WTC11 (cell line): ENCODE measurements around the gene KLHL14.

ENCODE experiments used
- CREM ChIP-seq: sonication (generic); formaldehyde crosslinking; IDR thresholded peaks from 2 replicates; pipeline ENCODE4 v1.8.1; 2022; ENCODE audit warnings: mild to moderate bottlenecking, missing genetic modification reagents, moderate library complexity
- FOXK1 ChIP-seq: sonication (generic); formaldehyde crosslinking; IDR thresholded peaks from 2 replicates; pipeline ENCODE4 v1.8.0; 2022; ENCODE audit warnings: mild to moderate bottlenecking, moderate library complexity, missing genetic modification reagents
- FOXP1 ChIP-seq: sonication (generic); formaldehyde crosslinking; IDR thresholded peaks from 2 replicates; pipeline ENCODE4 v1.8.0; 2022; ENCODE audit warnings: missing genetic modification reagents, mild to moderate bottlenecking, moderate library complexity, borderline replicate concordance
- SMAD3 ChIP-seq: sonication (generic); formaldehyde crosslinking; IDR thresholded peaks from 2 replicates; pipeline ENCODE4 v1.8.0; 2022; ENCODE audit warnings: missing genetic modification reagents, mild to moderate bottlenecking, borderline replicate concordance
- TCF7 ChIP-seq: sonication (generic); formaldehyde crosslinking; IDR thresholded peaks from 2 replicates; pipeline ENCODE4 v1.8.0; 2022; ENCODE audit warnings: mild to moderate bottlenecking, low read depth, missing genetic modification reagents, moderate library complexity
- TP53 ChIP-seq: sonication (generic); formaldehyde crosslinking; IDR thresholded peaks from 2 replicates; pipeline ENCODE4 v1.8.1; 2023; ENCODE audit warnings: mild to moderate bottlenecking, missing genetic modification reagents
- TF ChIP-seq, protein P1 (sequence below): sonication (generic); formaldehyde crosslinking; IDR thresholded peaks from 2 replicates; pipeline ENCODE4 v1.8.1; 2023; ENCODE audit warnings: mild to moderate bottlenecking, missing genetic modification reagents, moderate library complexity
- TF ChIP-seq, protein P2 (sequence below): fragments of 200-600 bp; IDR thresholded peaks from 2 replicates; pipeline ENCODE4 v1.8.0; 2022; ENCODE audit warnings: antibody characterized with exemption
- TF ChIP-seq, protein P3 (sequence below): sonication (generic); formaldehyde crosslinking; IDR thresholded peaks from 2 replicates; pipeline ENCODE4 v1.8.1; 2023; ENCODE audit warnings: mild to moderate bottlenecking, missing genetic modification reagents, moderate library complexity
- TF ChIP-seq, protein P4 (sequence below): sonication (generic); formaldehyde crosslinking; IDR thresholded peaks from 2 replicates; pipeline ENCODE4 v1.8.1; 2023; ENCODE audit warnings: mild to moderate bottlenecking, missing genetic modification reagents, borderline replicate concordance
- TF ChIP-seq, protein P5 (sequence below): sonication (generic); formaldehyde crosslinking; IDR thresholded peaks from 2 replicates; pipeline ENCODE4 v1.8.0; 2023; ENCODE audit warnings: missing genetic modification reagents

DNA sequence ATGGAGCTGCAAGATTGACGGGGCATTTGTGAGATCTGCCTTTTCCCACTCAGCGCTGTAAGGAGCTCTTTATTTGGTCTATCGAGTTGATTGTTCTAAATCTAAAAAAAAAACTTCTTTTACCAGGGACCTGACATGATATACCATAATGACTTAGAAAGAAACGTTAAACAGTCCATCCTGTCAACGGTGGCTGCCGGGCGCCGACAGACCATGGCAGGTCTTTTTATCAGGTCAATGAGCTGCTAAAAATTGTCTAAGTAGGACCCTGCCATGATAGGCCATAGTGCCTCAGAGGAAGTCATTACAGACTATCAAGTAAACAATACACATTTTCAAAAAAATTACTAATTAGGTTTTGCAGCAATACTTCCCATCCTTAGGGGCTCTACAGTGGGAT is 87.9 kb downstream of the KLHL14 start:
- TF ChIP-seq, protein P1, sequence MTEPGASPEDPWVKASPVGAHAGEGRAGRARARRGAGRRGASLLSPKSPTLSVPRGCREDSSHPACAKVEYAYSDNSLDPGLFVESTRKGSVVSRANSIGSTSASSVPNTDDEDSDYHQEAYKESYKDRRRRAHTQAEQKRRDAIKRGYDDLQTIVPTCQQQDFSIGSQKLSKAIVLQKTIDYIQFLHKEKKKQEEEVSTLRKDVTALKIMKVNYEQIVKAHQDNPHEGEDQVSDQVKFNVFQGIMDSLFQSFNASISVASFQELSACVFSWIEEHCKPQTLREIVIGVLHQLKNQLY (CRISPR knock-in tag): no peak
- no peak for TF ChIP-seq TCF7 (CRISPR knock-in tag)
- TF ChIP-seq, protein P2, sequence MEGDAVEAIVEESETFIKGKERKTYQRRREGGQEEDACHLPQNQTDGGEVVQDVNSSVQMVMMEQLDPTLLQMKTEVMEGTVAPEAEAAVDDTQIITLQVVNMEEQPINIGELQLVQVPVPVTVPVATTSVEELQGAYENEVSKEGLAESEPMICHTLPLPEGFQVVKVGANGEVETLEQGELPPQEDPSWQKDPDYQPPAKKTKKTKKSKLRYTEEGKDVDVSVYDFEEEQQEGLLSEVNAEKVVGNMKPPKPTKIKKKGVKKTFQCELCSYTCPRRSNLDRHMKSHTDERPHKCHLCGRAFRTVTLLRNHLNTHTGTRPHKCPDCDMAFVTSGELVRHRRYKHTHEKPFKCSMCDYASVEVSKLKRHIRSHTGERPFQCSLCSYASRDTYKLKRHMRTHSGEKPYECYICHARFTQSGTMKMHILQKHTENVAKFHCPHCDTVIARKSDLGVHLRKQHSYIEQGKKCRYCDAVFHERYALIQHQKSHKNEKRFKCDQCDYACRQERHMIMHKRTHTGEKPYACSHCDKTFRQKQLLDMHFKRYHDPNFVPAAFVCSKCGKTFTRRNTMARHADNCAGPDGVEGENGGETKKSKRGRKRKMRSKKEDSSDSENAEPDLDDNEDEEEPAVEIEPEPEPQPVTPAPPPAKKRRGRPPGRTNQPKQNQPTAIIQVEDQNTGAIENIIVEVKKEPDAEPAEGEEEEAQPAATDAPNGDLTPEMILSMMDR: no peak
- no peak for TF ChIP-seq FOXP1
- TF ChIP-seq CREM (CRISPR knock-in tag): no peak
- TF ChIP-seq, protein P3, sequence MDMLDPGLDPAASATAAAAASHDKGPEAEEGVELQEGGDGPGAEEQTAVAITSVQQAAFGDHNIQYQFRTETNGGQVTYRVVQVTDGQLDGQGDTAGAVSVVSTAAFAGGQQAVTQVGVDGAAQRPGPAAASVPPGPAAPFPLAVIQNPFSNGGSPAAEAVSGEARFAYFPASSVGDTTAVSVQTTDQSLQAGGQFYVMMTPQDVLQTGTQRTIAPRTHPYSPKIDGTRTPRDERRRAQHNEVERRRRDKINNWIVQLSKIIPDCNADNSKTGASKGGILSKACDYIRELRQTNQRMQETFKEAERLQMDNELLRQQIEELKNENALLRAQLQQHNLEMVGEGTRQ (CRISPR knock-in tag): no peak
- TF ChIP-seq FOXK1 (CRISPR knock-in tag): no peak
- no peak for TF ChIP-seq TP53
- TF ChIP-seq, protein P4, sequence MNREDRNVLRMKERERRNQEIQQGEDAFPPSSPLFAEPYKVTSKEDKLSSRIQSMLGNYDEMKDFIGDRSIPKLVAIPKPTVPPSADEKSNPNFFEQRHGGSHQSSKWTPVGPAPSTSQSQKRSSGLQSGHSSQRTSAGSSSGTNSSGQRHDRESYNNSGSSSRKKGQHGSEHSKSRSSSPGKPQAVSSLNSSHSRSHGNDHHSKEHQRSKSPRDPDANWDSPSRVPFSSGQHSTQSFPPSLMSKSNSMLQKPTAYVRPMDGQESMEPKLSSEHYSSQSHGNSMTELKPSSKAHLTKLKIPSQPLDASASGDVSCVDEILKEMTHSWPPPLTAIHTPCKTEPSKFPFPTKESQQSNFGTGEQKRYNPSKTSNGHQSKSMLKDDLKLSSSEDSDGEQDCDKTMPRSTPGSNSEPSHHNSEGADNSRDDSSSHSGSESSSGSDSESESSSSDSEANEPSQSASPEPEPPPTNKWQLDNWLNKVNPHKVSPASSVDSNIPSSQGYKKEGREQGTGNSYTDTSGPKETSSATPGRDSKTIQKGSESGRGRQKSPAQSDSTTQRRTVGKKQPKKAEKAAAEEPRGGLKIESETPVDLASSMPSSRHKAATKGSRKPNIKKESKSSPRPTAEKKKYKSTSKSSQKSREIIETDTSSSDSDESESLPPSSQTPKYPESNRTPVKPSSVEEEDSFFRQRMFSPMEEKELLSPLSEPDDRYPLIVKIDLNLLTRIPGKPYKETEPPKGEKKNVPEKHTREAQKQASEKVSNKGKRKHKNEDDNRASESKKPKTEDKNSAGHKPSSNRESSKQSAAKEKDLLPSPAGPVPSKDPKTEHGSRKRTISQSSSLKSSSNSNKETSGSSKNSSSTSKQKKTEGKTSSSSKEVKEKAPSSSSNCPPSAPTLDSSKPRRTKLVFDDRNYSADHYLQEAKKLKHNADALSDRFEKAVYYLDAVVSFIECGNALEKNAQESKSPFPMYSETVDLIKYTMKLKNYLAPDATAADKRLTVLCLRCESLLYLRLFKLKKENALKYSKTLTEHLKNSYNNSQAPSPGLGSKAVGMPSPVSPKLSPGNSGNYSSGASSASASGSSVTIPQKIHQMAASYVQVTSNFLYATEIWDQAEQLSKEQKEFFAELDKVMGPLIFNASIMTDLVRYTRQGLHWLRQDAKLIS: no peak
- TF ChIP-seq, protein P5, sequence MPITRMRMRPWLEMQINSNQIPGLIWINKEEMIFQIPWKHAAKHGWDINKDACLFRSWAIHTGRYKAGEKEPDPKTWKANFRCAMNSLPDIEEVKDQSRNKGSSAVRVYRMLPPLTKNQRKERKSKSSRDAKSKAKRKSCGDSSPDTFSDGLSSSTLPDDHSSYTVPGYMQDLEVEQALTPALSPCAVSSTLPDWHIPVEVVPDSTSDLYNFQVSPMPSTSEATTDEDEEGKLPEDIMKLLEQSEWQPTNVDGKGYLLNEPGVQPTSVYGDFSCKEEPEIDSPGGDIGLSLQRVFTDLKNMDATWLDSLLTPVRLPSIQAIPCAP (CRISPR knock-in tag): no peak
- no peak for TF ChIP-seq SMAD3 (CRISPR knock-in tag)
